GM12892 (cell line): ENCODE measurements around the gene CPHXL.

Experiments used
- POLR2A ChIP-seq: IDR thresholded peaks from 2 replicates; pipeline ENCODE4 v1.6.1; 2011; ENCODE audit warnings: low read depth, low read length, control low read depth
- POLR2AphosphoS5 ChIP-seq: IDR thresholded peaks from 2 replicates; pipeline ENCODE4 v1.6.1; 2011; ENCODE audit warnings: low read depth, low read length, control low read depth
- TAF1 ChIP-seq: IDR thresholded peaks from 2 replicates; pipeline ENCODE4 v1.6.1; 2011; ENCODE audit warnings: low read depth, mild to moderate bottlenecking, control low read depth, low read length, borderline replicate concordance

- TF ChIP-seq POLR2A = no peak
- no peak for TF ChIP-seq TAF1
- no peak for TF ChIP-seq POLR2AphosphoS5
Observed at GRCh38 chr16:75762746-75763145, 36.5 kb upstream of the CPHXL start.
